Uterus (tissue), 4 donors: ENCODE measurements around the gene ELP4. TPM values are rescaled to one million over a fixed set of nuclear protein-coding genes. Genes with fewer than 3 reads are reported as not detected.

Experiments
- DNase-seq, 2 donors: peaks; one replicate each; pipeline ENCODE4 v3.0.0-alpha.2; 2019 to 2020
- H3K27ac ChIP-seq, 2 donors: fragments of 200-600 bp; sonication (generic); 1 replicate in 1 of 2; 2 replicates in 1 of 2; pipeline ENCODE4 v1.5.1; 2016 to 2018
- H3K27me3 ChIP-seq, 2 donors: fragments of 200-600 bp; sonication (generic); one replicate each; pipeline ENCODE4 v1.5.1; 2018 to 2019; ENCODE audit warnings: control low read depth in 1 of 2
- H3K36me3 ChIP-seq, 2 donors: fragments of 200-600 bp; sonication (generic); one replicate each; pipeline ENCODE4 v1.5.1; 2019; ENCODE audit warnings: control low read depth in 1 of 2
- H3K4me1 ChIP-seq, 2 donors: fragments of 200-600 bp; sonication (generic); one replicate each; pipeline ENCODE4 v1.5.1; 2018 to 2019; ENCODE audit warnings: control low read depth in 1 of 2
- H3K4me3 ChIP-seq, 2 donors: fragments of 200-600 bp; sonication (generic); 1 replicate in 1 of 2; 2 replicates in 1 of 2; pipeline ENCODE4 v1.5.1; 2018 to 2019; ENCODE audit warnings: mild to moderate bottlenecking in 1 of 2
- H3K9me3 ChIP-seq, 2 donors: fragments of 200-600 bp; sonication (generic); one replicate each; pipeline ENCODE4 v1.5.1; 2019; ENCODE audit warnings: control low read depth in 1 of 2
- POLR2A ChIP-seq, 2 donors: fragments of 450-650 bp; IDR thresholded peaks; one replicate each; pipeline ENCODE4 v1.6.1; 2016; ENCODE audit warnings: antibody characterized with exemption in 2 of 2, mild to moderate bottlenecking in 1 of 2, moderate library complexity in 1 of 2
- intact Hi-C: fragments of 100-400 bp; cut with DNase I; formaldehyde crosslinking; loops from one replicate; pipeline ENCODE4 v1.15.1; 2023; ENCODE audit warnings: low total_unique reads
- total RNA-seq, 4 donors: library from RNA; depleted of rRNA in 3 of 4; stranded (reverse); fragments of >200 nt in 3 of 4; gene quantifications; one replicate each; pipeline versions ENCODE4 v1.1.0 to v1.2.4, GENCODE V29; 2014 to 2023
- TF ChIP-seq, protein P1 (sequence below), 4 experiments: fragments of 200-600 bp in 2 of 4; fragments of 450-650 bp in 2 of 4; sonication (generic) in 2 of 4; IDR thresholded peaks; one replicate each; pipeline ENCODE4 v1.5.1; 2016 to 2019; ENCODE audit warnings: antibody characterized with exemption in 4 of 4, mild to moderate bottlenecking in 2 of 4, moderate library complexity in 1 of 4
- donor health status: DM: yes; HTN: yes; CAD: no.

ELP4 gene, protein sequence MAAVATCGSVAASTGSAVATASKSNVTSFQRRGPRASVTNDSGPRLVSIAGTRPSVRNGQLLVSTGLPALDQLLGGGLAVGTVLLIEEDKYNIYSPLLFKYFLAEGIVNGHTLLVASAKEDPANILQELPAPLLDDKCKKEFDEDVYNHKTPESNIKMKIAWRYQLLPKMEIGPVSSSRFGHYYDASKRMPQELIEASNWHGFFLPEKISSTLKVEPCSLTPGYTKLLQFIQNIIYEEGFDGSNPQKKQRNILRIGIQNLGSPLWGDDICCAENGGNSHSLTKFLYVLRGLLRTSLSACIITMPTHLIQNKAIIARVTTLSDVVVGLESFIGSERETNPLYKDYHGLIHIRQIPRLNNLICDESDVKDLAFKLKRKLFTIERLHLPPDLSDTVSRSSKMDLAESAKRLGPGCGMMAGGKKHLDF
- total RNA-seq: 10 to 100 TPM; 18.4 to 51.2 (median 21.2) TPM

DNA sequence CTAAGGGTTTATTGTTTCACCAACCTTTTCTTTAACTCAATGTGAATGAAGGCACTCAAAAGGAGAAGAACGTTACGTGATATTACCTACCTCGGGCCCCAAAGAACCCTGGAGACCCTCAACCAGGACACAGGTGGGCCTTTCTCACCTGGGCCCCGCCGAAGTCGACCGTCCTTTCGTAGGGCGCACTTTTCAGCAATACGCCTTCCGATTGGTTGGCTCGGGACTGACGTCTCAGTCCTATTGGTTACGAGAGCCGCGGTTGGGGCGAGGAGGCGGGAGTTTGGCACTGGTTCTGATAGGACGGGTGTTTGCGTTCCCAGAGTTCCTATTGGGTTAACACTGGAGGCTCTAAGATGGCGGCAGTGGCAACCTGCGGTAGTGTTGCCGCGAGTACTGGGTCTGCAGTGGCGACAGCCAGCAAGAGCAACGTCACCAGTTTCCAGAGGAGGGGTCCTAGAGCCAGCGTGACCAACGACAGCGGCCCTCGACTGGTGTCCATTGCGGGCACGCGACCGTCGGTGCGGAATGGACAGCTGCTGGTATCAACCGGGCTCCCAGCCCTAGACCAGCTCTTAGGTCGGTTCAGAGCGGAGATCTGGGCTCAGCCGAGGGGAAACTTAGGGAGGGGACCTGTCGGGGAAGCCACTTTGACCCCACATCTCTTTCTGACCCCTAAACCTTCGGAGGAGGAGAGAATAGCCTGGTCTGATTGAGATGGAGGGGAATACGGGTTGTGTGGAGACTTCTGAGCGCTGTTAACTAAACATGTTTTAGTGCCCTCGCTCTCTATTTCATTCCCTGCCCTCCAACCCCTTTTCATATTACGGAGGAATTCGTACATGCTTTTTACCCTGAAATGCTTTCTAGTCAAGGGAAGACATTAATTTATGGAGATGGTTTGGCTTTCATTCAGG lies at the start of gene ELP4, which contains the start of gene IMMP1L:
TSS of gene ELP4 (plus strand) at position 339 of the 917 bp plus-strand sequence. CDS start at position 357, 18 bp downstream.
TSS of gene IMMP1L (minus strand) at position 194 of the 917 bp plus-strand sequence. CDS start 46,346 bp downstream, outside the sequence.
- Histone ChIP-seq H3K9me3 (no peaks in the 10 kb centered on the region), H3K27me3 (no peaks in the 10 kb centered on the region), H3K27ac (peak within 1 kb of the TSS; percentile 82 to 89), H3K36me3 (no peaks in the 10 kb centered on the region), H3K4me1 (peaks cover 0 to 9% of the 10 kb centered on the region in 2 donors), H3K4me3 (peak within 1 kb of the TSS; percentile 80 to 91)
- TF ChIP-seq, protein P1, sequence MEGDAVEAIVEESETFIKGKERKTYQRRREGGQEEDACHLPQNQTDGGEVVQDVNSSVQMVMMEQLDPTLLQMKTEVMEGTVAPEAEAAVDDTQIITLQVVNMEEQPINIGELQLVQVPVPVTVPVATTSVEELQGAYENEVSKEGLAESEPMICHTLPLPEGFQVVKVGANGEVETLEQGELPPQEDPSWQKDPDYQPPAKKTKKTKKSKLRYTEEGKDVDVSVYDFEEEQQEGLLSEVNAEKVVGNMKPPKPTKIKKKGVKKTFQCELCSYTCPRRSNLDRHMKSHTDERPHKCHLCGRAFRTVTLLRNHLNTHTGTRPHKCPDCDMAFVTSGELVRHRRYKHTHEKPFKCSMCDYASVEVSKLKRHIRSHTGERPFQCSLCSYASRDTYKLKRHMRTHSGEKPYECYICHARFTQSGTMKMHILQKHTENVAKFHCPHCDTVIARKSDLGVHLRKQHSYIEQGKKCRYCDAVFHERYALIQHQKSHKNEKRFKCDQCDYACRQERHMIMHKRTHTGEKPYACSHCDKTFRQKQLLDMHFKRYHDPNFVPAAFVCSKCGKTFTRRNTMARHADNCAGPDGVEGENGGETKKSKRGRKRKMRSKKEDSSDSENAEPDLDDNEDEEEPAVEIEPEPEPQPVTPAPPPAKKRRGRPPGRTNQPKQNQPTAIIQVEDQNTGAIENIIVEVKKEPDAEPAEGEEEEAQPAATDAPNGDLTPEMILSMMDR (IDR thresholded peaks at IDR 0.05): peak in 1 of 4 experiments; percentile 4
- TF ChIP-seq POLR2A (IDR thresholded peaks at IDR 0.05): peak; percentile 56 to 66
- DNase-seq: peak; percentile 95 to 96
- intact Hi-C loops: no loop called here

DNA sequence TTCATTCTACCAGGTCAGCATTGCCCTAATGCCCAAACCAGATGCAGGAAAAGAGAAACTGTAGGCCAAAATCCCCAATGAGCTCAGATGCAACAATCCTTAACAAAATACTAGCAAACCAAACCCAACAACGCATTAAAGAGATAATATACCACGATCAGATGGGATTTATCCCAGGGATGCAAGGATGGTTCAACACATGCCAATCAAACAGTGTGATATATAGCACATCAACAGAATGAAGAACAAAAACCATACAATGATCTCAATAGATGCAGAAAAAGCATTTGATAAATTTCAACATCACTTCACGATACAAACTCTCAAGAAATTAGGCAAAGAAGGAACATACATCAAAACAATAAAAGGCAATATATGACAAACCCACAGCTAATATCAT lies 45.1 kb upstream of the ELP4 start:
- Histone ChIP-seq H3K4me1 (no peaks in the 10 kb centered on the region), H3K27ac (no peak overlapping the region), H3K4me3 (no peak overlapping the region), H3K9me3 (peaks cover 0 to 4% of the 10 kb centered on the region in 2 donors), H3K27me3 (no peaks in the 10 kb centered on the region), H3K36me3 (no peaks in the 10 kb centered on the region)
- intact Hi-C loops: no loop called here
- TF ChIP-seq POLR2A (IDR thresholded peaks at IDR 0.05): no peak
- TF ChIP-seq, protein P1 (IDR thresholded peaks at IDR 0.05): no peak
- DNase-seq: no peak

DNA sequence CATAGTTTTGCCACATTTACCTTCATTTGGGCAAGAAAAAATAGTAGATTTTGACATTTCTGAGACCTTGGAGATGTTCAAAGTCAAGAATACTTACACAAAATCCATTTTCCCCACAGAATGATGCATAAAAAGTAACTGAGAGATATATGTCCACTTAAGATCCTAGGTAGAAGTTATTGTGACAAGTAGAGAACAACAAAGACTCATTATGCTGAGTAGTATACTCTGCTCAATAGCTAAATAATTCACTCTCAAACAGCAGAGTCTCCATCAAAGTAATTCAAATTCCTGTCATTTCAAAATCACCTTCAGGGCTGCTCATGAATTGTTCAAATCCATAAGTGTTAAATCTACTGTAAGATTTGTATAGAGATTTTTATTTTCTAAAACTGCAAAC lies 35.5 kb upstream of the ELP4 start:
- H3K27me3 ChIP-seq: no peaks in the 10 kb centered on the region
- no peak overlapping the region for H3K27ac ChIP-seq
- no peak overlapping the region for H3K4me3 ChIP-seq
- no peaks in the 10 kb centered on the region for H3K36me3 ChIP-seq
- H3K4me1 ChIP-seq: no peaks in the 10 kb centered on the region
- no peak for DNase-seq
- TF ChIP-seq, protein P1 (IDR thresholded peaks at IDR 0.05): no peak
- no peak for TF ChIP-seq POLR2A (IDR thresholded peaks at IDR 0.05)
- intact Hi-C loops: no loop called here
- no peaks in the 10 kb centered on the region for H3K9me3 ChIP-seq

DNA sequence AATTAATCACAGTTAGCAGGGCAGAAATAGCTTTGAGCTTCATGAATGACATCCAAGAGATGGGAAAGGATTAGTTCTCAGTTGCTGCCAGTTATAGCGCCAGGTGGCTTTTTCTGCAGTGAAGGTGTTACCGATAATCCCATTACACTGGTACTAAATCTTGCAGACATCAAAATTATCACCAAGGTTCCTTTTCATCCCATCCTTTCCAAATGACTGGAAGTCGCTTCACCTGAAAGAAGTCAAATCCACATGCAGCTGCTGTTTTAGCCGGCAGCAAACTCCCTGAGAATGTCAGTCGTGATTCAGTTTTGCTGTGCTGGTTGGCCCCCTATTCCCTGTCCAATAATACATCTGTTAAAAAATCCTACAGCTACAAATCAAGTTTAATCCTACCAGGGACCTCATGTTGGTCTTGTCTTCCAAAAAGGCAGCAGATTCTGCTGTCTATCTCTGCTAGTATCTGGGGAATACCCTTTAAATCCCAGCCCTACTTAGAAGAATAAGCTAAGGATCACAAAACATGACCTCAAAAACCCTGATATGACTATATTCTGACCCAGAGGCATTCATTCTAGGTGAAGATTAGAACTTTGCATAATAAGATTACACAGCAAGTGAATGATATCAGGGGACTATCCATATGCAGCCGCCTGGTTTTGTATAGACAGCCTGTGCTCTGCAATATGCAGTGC lies 31.9 kb upstream of the ELP4 start:
- no peaks in the 10 kb centered on the region for H3K4me1 ChIP-seq
- H3K9me3 ChIP-seq: no peaks in the 10 kb centered on the region
- no peak for DNase-seq
- no peak overlapping the region for H3K4me3 ChIP-seq
- TF ChIP-seq POLR2A (IDR thresholded peaks at IDR 0.05): no peak
- H3K27ac ChIP-seq: no peak overlapping the region
- intact Hi-C loops: no loop called here
- H3K27me3 ChIP-seq: no peaks in the 10 kb centered on the region
- H3K36me3 ChIP-seq: no peaks in the 10 kb centered on the region

DNA sequence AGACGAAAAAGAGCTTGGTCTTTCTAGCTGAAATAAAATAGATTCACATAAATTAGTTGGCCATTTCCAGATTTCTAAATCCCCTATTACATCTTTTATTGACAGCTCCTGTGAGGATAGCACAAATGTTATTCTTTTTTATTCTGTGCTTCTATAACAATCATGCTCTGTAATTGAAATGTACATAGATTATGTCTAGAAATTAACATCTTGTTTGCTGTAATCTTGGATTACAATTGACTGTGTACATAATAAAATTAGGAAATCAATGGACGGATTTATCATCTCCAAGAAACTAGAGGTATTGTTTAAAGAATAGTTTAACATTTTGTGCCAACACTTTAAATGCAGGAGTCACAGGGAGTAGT lies 31.4 kb upstream of the ELP4 start:
- no peak for DNase-seq
- Histone ChIP-seq H3K36me3 (no peaks in the 10 kb centered on the region), H3K4me3 (no peak overlapping the region), H3K9me3 (no peaks in the 10 kb centered on the region), H3K27ac (no peak overlapping the region), H3K4me1 (no peaks in the 10 kb centered on the region), H3K27me3 (no peaks in the 10 kb centered on the region)
- intact Hi-C loops: no loop called here
- no peak for TF ChIP-seq POLR2A (IDR thresholded peaks at IDR 0.05)
- TF ChIP-seq, protein P1 (IDR thresholded peaks at IDR 0.05): no peak
